K562 (cell line): Measurements from ENCODE around the gene STK4. TPM values are rescaled to one million over a fixed set of nuclear protein-coding genes. Genes with fewer than 3 reads are reported as not detected.

ENCODE experiments used
- FOXJ3 ChIP-seq: sonication (generic); formaldehyde crosslinking; IDR thresholded peaks from 2 replicates; pipeline ENCODE4 v1.4.0; 2020; ENCODE audit warnings: mild to moderate bottlenecking, missing genetic modification reagents
- KHSRP ChIP-seq: fragments of 450-650 bp; IDR thresholded peaks from 2 replicates; pipeline ENCODE4 v1.6.1; 2017
- MAFF ChIP-seq: IDR thresholded peaks from 2 replicates; pipeline ENCODE4 v1.6.1; 2012; ENCODE audit warnings: low read length, improper control_type of control experiment
- MAFK ChIP-seq: IDR thresholded peaks from 2 replicates; pipeline ENCODE4 v1.6.1; 2011; ENCODE audit warnings: low read length, improper control_type of control experiment
- MYBL2 ChIP-seq, 2 experiments: fragments of 450-650 bp in 1 of 2; sonication (generic) in 1 of 2; formaldehyde crosslinking in 1 of 2; IDR thresholded peaks; 2 replicates each; pipeline versions ENCODE4 v1.6.1 to v1.8.1; 2017 to 2022; ENCODE audit warnings: borderline replicate concordance in 1 of 2, inconsistent platforms in 1 of 2, low read depth in 1 of 2, mild to moderate bottlenecking in 1 of 2, missing genetic modification reagents in 1 of 2, moderate library complexity in 1 of 2
- NCOA2 ChIP-seq, 2 experiments: fragments of 450-650 bp; IDR thresholded peaks; 2 replicates each; pipeline ENCODE4 v1.6.1; 2018; ENCODE audit warnings: mild to moderate bottlenecking in 2 of 2, moderate library complexity in 1 of 2; ENCODE audit not compliant: partially characterized antibody in 2 of 2
- RBM25 ChIP-seq: fragments of 200-400 bp; formaldehyde crosslinking; IDR thresholded peaks from 2 replicates; pipeline ENCODE4 v1.6.1; 2018; ENCODE audit warnings: low read length, low read depth, moderate library complexity; ENCODE audit not compliant: severe bottlenecking
- SIX5 ChIP-seq, 2 experiments: IDR thresholded peaks; 2 replicates each; pipeline ENCODE4 v1.6.1; 2011; ENCODE audit warnings: low read length in 2 of 2, borderline replicate concordance in 1 of 2, low read depth in 1 of 2, mild to moderate bottlenecking in 1 of 2, moderate library complexity in 1 of 2; ENCODE audit not compliant: insufficient read depth in 1 of 2
- SMARCE1 ChIP-seq: fragments of 450-650 bp; IDR thresholded peaks from 2 replicates; pipeline ENCODE4 v1.7.1; 2016; ENCODE audit warnings: mild to moderate bottlenecking
- SRF ChIP-seq, 2 experiments: fragments of 250-450, 450-650 bp in 1 of 2; sonication (Bioruptor Pico) in 1 of 2; sonication (generic) in 1 of 2; formaldehyde crosslinking; IDR thresholded peaks; 2 replicates each; pipeline versions ENCODE4 v1.5.0 to v1.5.1; 2020 to 2022; ENCODE audit warnings: mild to moderate bottlenecking in 1 of 2, missing genetic modification reagents in 1 of 2
- TEAD1 ChIP-seq, 2 experiments: fragments of 450-650 bp in 1 of 2; sonication (generic) in 1 of 2; formaldehyde crosslinking; IDR thresholded peaks; 2 replicates each; pipeline versions ENCODE4 v1.4.0 to v1.8.0; 2020 to 2022; ENCODE audit warnings: mild to moderate bottlenecking in 2 of 2, missing genetic modification reagents in 1 of 2
- TFAM ChIP-seq: fragments of 250-450 bp; sonication (Bioruptor Pico); conservative IDR thresholded peaks from 2 replicates; pipeline ENCODE4 v1.5.0; 2021; ENCODE audit warnings: mild to moderate bottlenecking, moderate library complexity
- TSC22D4 ChIP-seq: fragments of 450-650 bp; IDR thresholded peaks from 2 replicates; pipeline ENCODE4 v1.6.1; 2016; ENCODE audit warnings: missing genetic modification characterization, missing biosample characterization, control low read depth
- U2AF2 ChIP-seq: fragments of 200-400 bp; formaldehyde crosslinking; optimal IDR thresholded peaks from 2 replicates; pipeline ENCODE3; 2017; ENCODE audit warnings: low read depth, mild to moderate bottlenecking, low read length
- ZNF408 ChIP-seq: fragments of 250-450 bp; sonication (Bioruptor Pico); IDR thresholded peaks from 2 replicates; pipeline ENCODE4 v1.4.0; 2020; ENCODE audit warnings: low read depth, mild to moderate bottlenecking, moderate library complexity
- ZNF431 ChIP-seq: sonication (generic); formaldehyde crosslinking; IDR thresholded peaks from 2 replicates; pipeline ENCODE4 v1.8.0; 2022; ENCODE audit warnings: mild to moderate bottlenecking, missing genetic modification reagents
- ZNF445 ChIP-seq: fragments of 250-450 bp; sonication (Bioruptor Pico); IDR thresholded peaks from 2 replicates; pipeline ENCODE4 v1.4.0; 2020; ENCODE audit warnings: low read depth, mild to moderate bottlenecking, moderate library complexity
- ZNF696 ChIP-seq: fragments of 250-450 bp; sonication (Bioruptor Pico); conservative IDR thresholded peaks from 2 replicates; pipeline ENCODE4 v1.4.0; 2020; ENCODE audit warnings: mild to moderate bottlenecking, moderate library complexity
- ZNF717 ChIP-seq: fragments of 250-450 bp; sonication (Bioruptor Pico); IDR thresholded peaks from 2 replicates; pipeline ENCODE4 v1.5.0; 2021
- polyA plus RNA-seq, 8 experiments: library from polyadenylated mRNA; depleted of rRNA in 4 of 8; stranded (reverse) in 5 of 8; unstranded in 3 of 8; fragments of >200 nt; fragmentation: Nextera tagmentation in 2 of 8; fragmentation: Illumina TruSeq in 1 of 8; extraction: Ambion mirVana in 2 of 8; extraction: Trizol in 1 of 8; gene quantifications; 2 replicates each; pipeline versions ENCODE4 v1.2.1 to v1.2.3, GENCODE V29; 2011 to 2014; ENCODE audit warnings: inconsistent platforms in 1 of 8, missing spikeins in 1 of 8
- total RNA-seq, 7 experiments: library from RNA; depleted of rRNA in 6 of 7; stranded (reverse); fragments of >200 nt in 6 of 7; fragmentation: Illumina TruSeq in 2 of 7; extraction: Trizol in 2 of 7; gene quantifications; 2 replicates each; pipeline versions ENCODE4 v1.2.1 to v1.2.3, GENCODE V29; 2011 to 2021; ENCODE audit warnings: low replicate concordance in 1 of 7
- TF ChIP-seq, protein P1 (sequence below), 2 experiments: fragments of 450-650 bp; IDR thresholded peaks; 2 replicates each; pipeline ENCODE4 v1.6.1; 2016
- TF ChIP-seq, protein P2 (sequence below): fragments of 150-350 bp; conservative IDR thresholded peaks from 2 replicates; pipeline ENCODE4 v1.6.1; 2014; ENCODE audit warnings: low read length
- TF ChIP-seq, protein P3 (sequence below): sonication (generic); formaldehyde crosslinking; IDR thresholded peaks from 2 replicates; pipeline ENCODE4 v1.8.0; 2022; ENCODE audit warnings: mild to moderate bottlenecking, missing genetic modification reagents

The STK4 gene
- total and polyA plus RNA-seq, 9 of the 15 experiments (the other 6 are each of a cell fraction or from before 2014, with no cell fraction given): 11.9 to 30.6 (median 22.2) TPM

DNA sequence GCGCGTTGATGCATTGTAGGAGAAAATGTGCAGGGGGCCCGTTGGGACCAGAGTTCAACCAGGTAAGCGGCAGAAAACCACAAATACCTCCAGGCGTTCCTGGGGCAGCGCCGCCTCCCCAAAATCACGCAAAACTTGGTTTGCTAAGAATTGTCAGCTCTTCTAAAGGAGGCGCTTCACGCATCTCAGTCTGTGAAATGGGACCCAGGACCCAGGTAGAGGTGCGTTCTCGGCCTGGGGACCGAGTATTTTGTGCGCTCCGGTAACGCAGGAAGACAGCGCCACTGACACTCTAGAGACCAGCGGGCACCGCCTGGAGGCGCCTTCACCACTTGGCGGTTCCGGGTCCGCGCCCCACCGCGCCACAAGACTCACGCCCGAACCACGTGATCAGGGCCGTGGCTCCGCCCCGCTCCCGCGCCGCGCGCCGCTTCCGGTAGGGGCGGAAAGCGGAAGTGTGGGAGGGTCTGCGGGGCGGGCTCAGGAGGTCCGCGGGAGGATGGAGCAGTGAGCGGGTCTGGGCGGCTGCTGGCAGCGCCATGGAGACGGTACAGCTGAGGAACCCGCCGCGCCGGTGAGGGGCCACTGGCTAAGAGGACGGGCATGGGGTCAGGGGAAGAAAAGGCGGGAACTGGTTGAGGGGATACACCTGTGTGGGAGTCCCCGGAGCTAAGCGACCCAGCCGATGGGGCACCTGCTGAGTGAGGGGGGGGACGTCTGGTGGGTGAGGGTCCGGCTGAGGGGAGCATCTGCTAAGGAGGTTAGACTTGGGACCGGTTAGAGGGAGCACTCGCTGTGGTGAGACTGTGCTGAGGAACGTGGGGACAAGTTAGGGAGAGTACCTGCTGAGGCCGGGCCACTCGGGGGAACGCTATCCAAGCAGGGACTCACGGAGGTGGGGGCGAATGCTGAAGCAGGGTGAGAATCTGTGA lies at the start of gene STK4 (continued):
- TF ChIP-seq RBM25 (no peak), TSC22D4 (tag) (no peak), FOXJ3 (no peak), TFAM (CRISPR knock-in tag) (no peak), KHSRP (no peak), MAFK (0 out of 2 replicates have a peak, but pooled peaks have one; percentile 6), TEAD1 (CRISPR knock-in tag; IDR thresholded peaks at IDR 0.05) (peak; percentile 29 to 54; a peak in 1 of 4 replicates), MAFF (no peak), ZNF445 (CRISPR knock-in tag) (no peak), ZNF696 (CRISPR knock-in tag) (no peak), SIX5 (IDR thresholded peaks at IDR 0.05; ENCODE audit: borderline replicate concordance in 1 of 2, insufficient read depth in 1 of 2, low read depth in 1 of 2, low read length in 2 of 2) (0 out of 4 replicates have a peak, but pooled peaks of 1 of the 2 experiments have one; percentile 11), SMARCE1 (no peak; the same call in 1 of the 2 replicates), MYBL2 (IDR thresholded peaks at IDR 0.05; ENCODE audit: low read depth) (no peak), MYBL2 (CRISPR knock-in tag; IDR thresholded peaks at IDR 0.05; ENCODE audit: borderline replicate concordance) (no peak), NCOA2 (IDR thresholded peaks at IDR 0.05; ENCODE audit: partially characterized antibody in 2 of 2) (no peak), SRF (CRISPR knock-in tag; IDR thresholded peaks at IDR 0.05) (peak in 1 of 2 experiments; percentile 27; a peak in 1 of 4 replicates), ZNF408 (CRISPR knock-in tag) (no peak), U2AF2 (no peak), ZNF431 (no peak; the same call in none of the 2 replicates), ZNF717 (no peak)
- TF ChIP-seq, protein P1, sequence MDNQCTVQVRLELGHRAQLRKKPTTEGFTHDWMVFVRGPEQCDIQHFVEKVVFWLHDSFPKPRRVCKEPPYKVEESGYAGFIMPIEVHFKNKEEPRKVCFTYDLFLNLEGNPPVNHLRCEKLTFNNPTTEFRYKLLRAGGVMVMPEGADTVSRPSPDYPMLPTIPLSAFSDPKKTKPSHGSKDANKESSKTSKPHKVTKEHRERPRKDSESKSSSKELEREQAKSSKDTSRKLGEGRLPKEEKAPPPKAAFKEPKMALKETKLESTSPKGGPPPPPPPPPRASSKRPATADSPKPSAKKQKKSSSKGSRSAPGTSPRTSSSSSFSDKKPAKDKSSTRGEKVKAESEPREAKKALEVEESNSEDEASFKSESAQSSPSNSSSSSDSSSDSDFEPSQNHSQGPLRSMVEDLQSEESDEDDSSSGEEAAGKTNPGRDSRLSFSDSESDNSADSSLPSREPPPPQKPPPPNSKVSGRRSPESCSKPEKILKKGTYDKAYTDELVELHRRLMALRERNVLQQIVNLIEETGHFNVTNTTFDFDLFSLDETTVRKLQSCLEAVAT (IDR thresholded peaks at IDR 0.05): peak in 1 of 2 experiments; percentile 61; a peak in 1 of 4 replicates
- TF ChIP-seq, protein P2, sequence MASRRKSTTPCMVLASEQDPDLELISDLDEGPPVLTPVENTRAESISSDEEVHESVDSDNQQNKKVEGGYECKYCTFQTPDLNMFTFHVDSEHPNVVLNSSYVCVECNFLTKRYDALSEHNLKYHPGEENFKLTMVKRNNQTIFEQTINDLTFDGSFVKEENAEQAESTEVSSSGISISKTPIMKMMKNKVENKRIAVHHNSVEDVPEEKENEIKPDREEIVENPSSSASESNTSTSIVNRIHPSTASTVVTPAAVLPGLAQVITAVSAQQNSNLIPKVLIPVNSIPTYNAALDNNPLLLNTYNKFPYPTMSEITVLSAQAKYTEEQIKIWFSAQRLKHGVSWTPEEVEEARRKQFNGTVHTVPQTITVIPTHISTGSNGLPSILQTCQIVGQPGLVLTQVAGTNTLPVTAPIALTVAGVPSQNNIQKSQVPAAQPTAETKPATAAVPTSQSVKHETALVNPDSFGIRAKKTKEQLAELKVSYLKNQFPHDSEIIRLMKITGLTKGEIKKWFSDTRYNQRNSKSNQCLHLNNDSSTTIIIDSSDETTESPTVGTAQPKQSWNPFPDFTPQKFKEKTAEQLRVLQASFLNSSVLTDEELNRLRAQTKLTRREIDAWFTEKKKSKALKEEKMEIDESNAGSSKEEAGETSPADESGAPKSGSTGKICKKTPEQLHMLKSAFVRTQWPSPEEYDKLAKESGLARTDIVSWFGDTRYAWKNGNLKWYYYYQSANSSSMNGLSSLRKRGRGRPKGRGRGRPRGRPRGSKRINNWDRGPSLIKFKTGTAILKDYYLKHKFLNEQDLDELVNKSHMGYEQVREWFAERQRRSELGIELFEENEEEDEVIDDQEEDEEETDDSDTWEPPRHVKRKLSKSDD: no peak
- TF ChIP-seq, protein P3, sequence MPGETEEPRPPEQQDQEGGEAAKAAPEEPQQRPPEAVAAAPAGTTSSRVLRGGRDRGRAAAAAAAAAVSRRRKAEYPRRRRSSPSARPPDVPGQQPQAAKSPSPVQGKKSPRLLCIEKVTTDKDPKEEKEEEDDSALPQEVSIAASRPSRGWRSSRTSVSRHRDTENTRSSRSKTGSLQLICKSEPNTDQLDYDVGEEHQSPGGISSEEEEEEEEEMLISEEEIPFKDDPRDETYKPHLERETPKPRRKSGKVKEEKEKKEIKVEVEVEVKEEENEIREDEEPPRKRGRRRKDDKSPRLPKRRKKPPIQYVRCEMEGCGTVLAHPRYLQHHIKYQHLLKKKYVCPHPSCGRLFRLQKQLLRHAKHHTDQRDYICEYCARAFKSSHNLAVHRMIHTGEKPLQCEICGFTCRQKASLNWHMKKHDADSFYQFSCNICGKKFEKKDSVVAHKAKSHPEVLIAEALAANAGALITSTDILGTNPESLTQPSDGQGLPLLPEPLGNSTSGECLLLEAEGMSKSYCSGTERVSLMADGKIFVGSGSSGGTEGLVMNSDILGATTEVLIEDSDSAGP: 0 out of 2 replicates have a peak, but pooled peaks have one; percentile 33
